ENCODE results near the gene COX15. TPM values are rescaled to one million over a fixed set of nuclear protein-coding genes. Genes with fewer than 3 reads are reported as not detected.

Gene COX15
- total RNA-seq, 3 donors from 2014 or later (not counting 1 experiment from before 2014, with no cell fraction given) = 17.1 to 27.9 (median 20.3) TPM

- Histone ChIP-seq H3K4me3 (ENCODE audit: low read length) (no peak overlapping the region), H3K27me3 (ENCODE audit: control insufficient read depth, insufficient read depth, low read length) (no peaks in the 10 kb centered on the region), H3K36me3 (ENCODE audit: control insufficient read depth, insufficient read depth, low read length) (peaks cover 35% of the 10 kb centered on the region), H3K9me3 (ENCODE audit: control insufficient read depth, insufficient read depth, low read length) (no peaks in the 10 kb centered on the region), H3K27ac (ENCODE audit: low read length) (no peak overlapping the region), H3K4me1 (ENCODE audit: control insufficient read depth, insufficient read depth, low read length) (no peaks in the 10 kb centered on the region)
- TF ChIP-seq CTCF (IDR thresholded peaks at IDR 0.05) = no peak
- no peaks in the 10 kb centered on the region for H3K9me3 Mint-ChIP-seq
- intact Hi-C loops (cut with micrococcal nuclease) = no loop called here
- H3K27me3 Mint-ChIP-seq (ENCODE audit: low read depth in 2 of 2) = no peaks in the 10 kb centered on the region
- 68% methylated on average over 4 of the region's 4 CpGs for WGBS (ENCODE audit: insufficient coverage)
- no peaks in the 10 kb centered on the region for H3K4me1 Mint-ChIP-seq
- H3K36me3 Mint-ChIP-seq = peaks cover 15% of the 10 kb centered on the region
- no peak overlapping the region for H3K27ac Mint-ChIP-seq
- ATAC-seq = no peak
- H3K4me3 Mint-ChIP-seq = no peak overlapping the region
- DNase-seq = no peak
Observed at GRCh38 chr10:99709480-99710229, 22.3 kb downstream of the COX15 start.

DNA sequence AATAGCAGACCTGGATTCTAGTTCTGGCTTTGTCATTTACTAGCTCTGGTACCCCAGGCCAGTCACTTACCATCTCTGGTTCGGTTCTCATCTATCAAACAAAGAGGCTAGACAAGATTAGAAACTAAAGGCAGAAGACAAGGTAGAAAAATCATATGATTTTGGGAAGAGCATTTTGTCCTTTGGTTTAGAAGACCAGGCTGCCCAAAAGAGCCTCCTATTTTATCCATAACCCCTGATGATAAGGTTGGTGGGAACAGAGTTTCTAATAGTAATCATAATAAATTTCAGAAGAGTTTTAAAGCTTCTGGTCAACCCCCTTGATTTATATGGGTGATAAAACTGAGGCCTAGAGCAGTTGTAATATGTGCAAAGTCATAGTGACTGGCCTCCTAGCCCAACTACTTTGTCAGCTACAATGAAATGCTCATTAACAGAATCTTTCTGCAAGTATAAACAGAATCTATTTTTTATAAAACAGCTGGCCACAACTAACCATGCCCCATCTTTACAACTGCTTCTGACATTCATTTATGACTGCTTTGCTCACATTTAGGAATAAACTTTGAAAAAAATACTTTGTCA is 23.4 kb downstream of the COX15 start:
- Histone ChIP-seq H3K27me3 (ENCODE audit: control insufficient read depth, insufficient read depth, low read length) (no peaks in the 10 kb centered on the region), H3K36me3 (ENCODE audit: control insufficient read depth, insufficient read depth, low read length) (peaks cover 36% of the 10 kb centered on the region), H3K4me3 (ENCODE audit: low read length) (no peak overlapping the region), H3K27ac (ENCODE audit: low read length) (no peak overlapping the region), H3K9me3 (ENCODE audit: control insufficient read depth, insufficient read depth, low read length) (no peaks in the 10 kb centered on the region), H3K4me1 (ENCODE audit: control insufficient read depth, insufficient read depth, low read length) (no peaks in the 10 kb centered on the region)
- WGBS (ENCODE audit: insufficient coverage) = 100% methylated on average over 1 of the region's 1 CpG
- H3K27ac Mint-ChIP-seq = no peak overlapping the region
- DNase-seq (no peak), ATAC-seq (no peak)
- TF ChIP-seq CTCF (IDR thresholded peaks at IDR 0.05) = no peak
- no peaks in the 10 kb centered on the region for H3K27me3 Mint-ChIP-seq (ENCODE audit: low read depth in 2 of 2)
- H3K4me1 Mint-ChIP-seq = no peaks in the 10 kb centered on the region
- intact Hi-C loops (cut with micrococcal nuclease) = no loop called here
- H3K36me3 Mint-ChIP-seq = peaks cover 15% of the 10 kb centered on the region
- no peaks in the 10 kb centered on the region for H3K9me3 Mint-ChIP-seq
- H3K4me3 Mint-ChIP-seq = no peak overlapping the region

GRCh38 chr10:99700649-99701048 is 31.3 kb downstream of the COX15 start:
- Histone ChIP-seq H3K9me3 (ENCODE audit: control insufficient read depth, insufficient read depth, low read length) (no peaks in the 10 kb centered on the region), H3K4me1 (ENCODE audit: control insufficient read depth, insufficient read depth, low read length) (no peaks in the 10 kb centered on the region), H3K4me3 (ENCODE audit: low read length) (no peak overlapping the region), H3K27ac (ENCODE audit: low read length) (no peak overlapping the region), H3K36me3 (ENCODE audit: control insufficient read depth, insufficient read depth, low read length) (peaks cover 36% of the 10 kb centered on the region), H3K27me3 (ENCODE audit: control insufficient read depth, insufficient read depth, low read length) (no peaks in the 10 kb centered on the region)
- Mint-ChIP-seq H3K27me3 (ENCODE audit: low read depth in 2 of 2) (no peaks in the 10 kb centered on the region), H3K4me1 (no peaks in the 10 kb centered on the region), H3K27ac (no peak overlapping the region), H3K4me3 (no peak overlapping the region), H3K36me3 (peaks cover 18% of the 10 kb centered on the region), H3K9me3 (no peaks in the 10 kb centered on the region)
- no peak for TF ChIP-seq CTCF (IDR thresholded peaks at IDR 0.05)
- intact Hi-C loops (cut with micrococcal nuclease) = no loop called here
- WGBS (ENCODE audit: insufficient coverage) = 92% methylated on average over 4 of the region's 4 CpGs
- no peak for DNase-seq
- no peak for ATAC-seq
